Kidney (tissue), 14 donors: ENCODE data around the gene ACBD6. TPM values are rescaled to one million over a fixed set of nuclear protein-coding genes. Genes with fewer than 3 reads are reported as not detected.
A peak's percentile ranks its signal among the peaks of the same experiment; 100 is the strongest.

Experiments used
- DNase-seq, 5 donors: peaks; one replicate each; pipeline ENCODE4 v3.0.0-alpha.2; 2013 to 2020
- FAIRE-seq: peaks from 2 replicates; lab custom pipeline; 2012; peaks lifted over from hg19 to GRCh38; lab: Jason Lieb, UNC
- H3K27ac ChIP-seq, 2 donors: one replicate each; pipeline ENCODE4 v1.7.0; 2013; ENCODE audit warnings: low read depth in 2 of 2, low read length in 2 of 2, inconsistent platforms in 1 of 2
- H3K27me3 ChIP-seq: one replicate; pipeline ENCODE4 v1.7.1; 2013; ENCODE audit warnings: low read length, inconsistent platforms; ENCODE audit not compliant: control insufficient read depth, insufficient read depth
- H3K36me3 ChIP-seq, 3 donors: one replicate each; pipeline versions ENCODE4 v1.7.0 to v1.7.1; 2013; ENCODE audit warnings: low read length in 3 of 3, control low read depth in 1 of 3, inconsistent platforms in 1 of 3; ENCODE audit not compliant: insufficient read depth in 3 of 3, control insufficient read depth in 2 of 3
- H3K4me1 ChIP-seq, 3 donors: one replicate each; pipeline versions ENCODE4 v1.7.0 to v1.7.1; 2013; ENCODE audit warnings: low read length in 3 of 3, inconsistent platforms in 1 of 3, low read depth in 1 of 3; ENCODE audit not compliant: control insufficient read depth in 2 of 3, insufficient read depth in 2 of 3
- H3K4me3 ChIP-seq, 3 donors: one replicate each; pipeline versions ENCODE4 v1.7.0 to v1.8.1; 2013; ENCODE audit warnings: low read length in 3 of 3, control low read depth in 1 of 3, inconsistent platforms in 1 of 3
- H3K9ac ChIP-seq, 3 donors: one replicate each; pipeline versions ENCODE4 v1.7.0 to v1.7.1; 2013; ENCODE audit warnings: low read length in 3 of 3, control low read depth in 1 of 3, inconsistent platforms in 1 of 3
- H3K9me3 ChIP-seq, 3 donors: one replicate each; pipeline versions ENCODE4 v1.7.0 to v1.7.1; 2013; ENCODE audit warnings: low read length in 3 of 3, control low read depth in 1 of 3, inconsistent platforms in 1 of 3; ENCODE audit not compliant: control insufficient read depth in 2 of 3, insufficient read depth in 1 of 3
- intact Hi-C: fragments of 100-400 bp; cut with DNase I; formaldehyde crosslinking; loops from one replicate; pipeline ENCODE4 v1.11.1; 2022
- polyA plus RNA-seq: library from polyadenylated mRNA; stranded (reverse); fragments of 350-450 nt; fragmentation: Illumina TruSeq; extraction: RNeasy Lipid Tissue Mini Kit (QIAGEN cat#74804); gene quantifications from one replicate; pipeline ENCODE4 v1.2.3, GENCODE V29; 2014; ENCODE audit warnings: low read depth, low replicate concordance; ENCODE audit not compliant: insufficient read depth
- total RNA-seq: library from RNA; stranded (reverse); fragmentation: NEBNext Ultra II Directional; extraction: Animal tissue kit (Norgen Biotek cat#: 25700); gene quantifications from one replicate; pipeline ENCODE4 v1.2.1, GENCODE V29; 2021
- TF ChIP-seq, protein P1 (sequence below): IDR thresholded peaks from 3 replicates; pipeline ENCODE4 v1.5.1; 2012; ENCODE audit warnings: mild to moderate bottlenecking, moderate library complexity, borderline replicate concordance; ENCODE audit not compliant: insufficient read depth; ENCODE audit errors: extremely low read depth
- donor health status: control.
- donor health status: control.
- donor health status: control.
- donor health status: control.
- donor health status: control.
- donor health status: DM: yes; HTN: yes; CAD: no.
- donor health status: Normal renal cell carcinoma (clear cell type).

Gene ACBD6
- total and polyA plus RNA-seq, 2 donors from 2014 or later = 30.9 to 36.4 TPM

DNA sequence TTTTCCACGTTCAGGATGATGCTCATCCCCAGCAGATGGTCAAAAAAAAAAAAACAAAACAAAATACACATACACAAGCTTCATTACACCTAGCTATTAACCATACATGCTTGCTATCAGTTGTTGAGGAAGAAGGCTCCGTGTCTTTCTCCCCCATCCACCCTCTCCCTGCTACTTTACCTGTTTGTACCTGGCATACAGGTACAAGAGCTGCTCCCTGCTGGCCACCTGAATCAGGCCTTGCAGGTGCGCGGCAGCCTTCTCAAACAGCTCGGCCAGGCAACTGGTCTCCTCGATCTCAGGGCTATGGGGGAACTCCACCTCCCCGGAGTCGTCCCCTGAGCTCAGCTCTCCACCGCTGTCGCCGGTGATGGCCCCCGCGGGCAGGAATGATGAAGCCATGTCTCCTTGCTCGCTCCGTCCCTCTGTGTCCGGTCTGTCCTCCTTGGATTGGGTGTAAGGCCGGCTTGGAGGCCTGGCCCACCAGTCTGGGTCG lies 464 bp downstream of the ACBD6 start:
- DNase-seq = peak in 2 of 5 donors; percentile 87 to 90
- H3K27me3 ChIP-seq = no peaks in the 10 kb centered on the region
- peak overlapping the region; percentile 86 to 97 (median 94) for H3K4me3 ChIP-seq
- TF ChIP-seq, protein P1, sequence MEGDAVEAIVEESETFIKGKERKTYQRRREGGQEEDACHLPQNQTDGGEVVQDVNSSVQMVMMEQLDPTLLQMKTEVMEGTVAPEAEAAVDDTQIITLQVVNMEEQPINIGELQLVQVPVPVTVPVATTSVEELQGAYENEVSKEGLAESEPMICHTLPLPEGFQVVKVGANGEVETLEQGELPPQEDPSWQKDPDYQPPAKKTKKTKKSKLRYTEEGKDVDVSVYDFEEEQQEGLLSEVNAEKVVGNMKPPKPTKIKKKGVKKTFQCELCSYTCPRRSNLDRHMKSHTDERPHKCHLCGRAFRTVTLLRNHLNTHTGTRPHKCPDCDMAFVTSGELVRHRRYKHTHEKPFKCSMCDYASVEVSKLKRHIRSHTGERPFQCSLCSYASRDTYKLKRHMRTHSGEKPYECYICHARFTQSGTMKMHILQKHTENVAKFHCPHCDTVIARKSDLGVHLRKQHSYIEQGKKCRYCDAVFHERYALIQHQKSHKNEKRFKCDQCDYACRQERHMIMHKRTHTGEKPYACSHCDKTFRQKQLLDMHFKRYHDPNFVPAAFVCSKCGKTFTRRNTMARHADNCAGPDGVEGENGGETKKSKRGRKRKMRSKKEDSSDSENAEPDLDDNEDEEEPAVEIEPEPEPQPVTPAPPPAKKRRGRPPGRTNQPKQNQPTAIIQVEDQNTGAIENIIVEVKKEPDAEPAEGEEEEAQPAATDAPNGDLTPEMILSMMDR = no peak
- peak overlapping the region; percentile 85 to 94 (median 88) for H3K9ac ChIP-seq
- H3K36me3 ChIP-seq = no peaks in the 10 kb centered on the region
- intact Hi-C loops = no loop called here
- H3K9me3 ChIP-seq = no peaks in the 10 kb centered on the region
- FAIRE-seq = no peak
- peaks cover 3 to 7% (median 5%) of the 10 kb centered on the region in 3 donors for H3K4me1 ChIP-seq
- peak overlapping the region; percentile 92 to 94 for H3K27ac ChIP-seq

DNA sequence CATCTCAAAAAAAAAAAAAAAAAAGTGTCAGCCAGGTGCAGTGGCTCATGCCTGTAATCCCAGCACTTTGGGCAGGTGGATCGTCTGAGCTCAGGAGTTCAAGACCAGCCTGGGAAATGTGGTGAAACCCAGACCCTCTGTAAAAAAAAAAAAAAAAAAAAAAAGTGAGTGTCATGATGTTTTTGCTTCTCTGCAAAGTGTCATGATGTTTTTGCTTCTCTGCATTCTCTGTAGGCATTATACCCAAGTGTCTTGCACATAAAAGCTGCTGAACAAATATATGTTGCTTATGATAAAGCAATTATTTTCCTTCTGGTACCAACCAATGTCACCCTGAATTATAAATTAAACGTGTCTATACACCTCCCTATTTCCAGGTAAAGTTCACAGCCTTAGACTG lies 1.7 kb downstream of the ACBD6 start:
- no peak overlapping the region for H3K27ac ChIP-seq
- no peaks in the 10 kb centered on the region for H3K9me3 ChIP-seq
- DNase-seq (no peak), FAIRE-seq (no peak)
- H3K4me1 ChIP-seq = peaks cover 3 to 7% (median 5%) of the 10 kb centered on the region in 3 donors
- intact Hi-C loops = no loop called here
- H3K4me3 ChIP-seq = no peak overlapping the region
- H3K27me3 ChIP-seq = no peaks in the 10 kb centered on the region
- TF ChIP-seq, protein P1 = no peak
- H3K36me3 ChIP-seq = no peaks in the 10 kb centered on the region
- H3K9ac ChIP-seq = no peak overlapping the region

GRCh38 chr1:180498594-180498993 lies 3.8 kb downstream of the ACBD6 start:
- no peaks in the 10 kb centered on the region for H3K9me3 ChIP-seq
- H3K4me1 ChIP-seq = peaks cover 3 to 7% (median 4%) of the 10 kb centered on the region in 3 donors
- H3K9ac ChIP-seq = no peak overlapping the region
- no peaks in the 10 kb centered on the region for H3K27me3 ChIP-seq
- DNase-seq = no peak
- H3K27ac ChIP-seq = no peak overlapping the region
- TF ChIP-seq, protein P1 = no peak
- no peaks in the 10 kb centered on the region for H3K36me3 ChIP-seq
- H3K4me3 ChIP-seq = no peak overlapping the region
- intact Hi-C loops = no loop called here
- no peak for FAIRE-seq

- Histone ChIP-seq H3K9ac (no peak overlapping the region), H3K4me1 (peaks cover 0 to 3% (median 2%) of the 10 kb centered on the region in 3 donors), H3K4me3 (no peak overlapping the region), H3K27ac (no peak overlapping the region), H3K9me3 (no peaks in the 10 kb centered on the region), H3K36me3 (no peaks in the 10 kb centered on the region), H3K27me3 (no peaks in the 10 kb centered on the region)
- FAIRE-seq (no peak), DNase-seq (no peak)
- TF ChIP-seq, protein P1 = no peak
- intact Hi-C loops = no loop called here
Measured at GRCh38 chr1:180497826-180498225, 4.6 kb downstream of the ACBD6 start.
